A673 (cell line): ENCODE measurements around the gene TNS1. TPM values are rescaled to one million over a fixed set of nuclear protein-coding genes. Genes with fewer than 3 reads are reported as not detected.

ENCODE experiments used
- BruUV-seq: library from RNA; stranded (reverse); fragments of 400-500 nt; replicated peaks from 2 replicates; lab custom pipeline; 2021; lab: Mats Ljungman, UMichigan
- CTCF ChIA-PET: fragments of 300-600 bp; sonication (Branson Sonifier 250); formaldehyde crosslinking; loops from one replicate; lab custom pipeline; 2022; ENCODE audit warnings: antibody characterized with exemption; lab: Charles Lee
- POLR2A ChIA-PET: fragments of 300-600 bp; sonication (Branson Sonifier 250); formaldehyde crosslinking; loops from one replicate; lab custom pipeline; 2022; ENCODE audit warnings: antibody characterized with exemption; ENCODE audit not compliant: low non-redundant PET; lab: Charles Lee
- DNase-seq: peaks from one replicate; pipeline ENCODE4 v3.0.0-alpha.2; 2015; ENCODE audit warnings: low spot score
- H3K27ac ChIP-seq: fragments of 200-600 bp; sonication (generic); 2 replicates; pipeline ENCODE4 v1.5.1; 2016; ENCODE audit warnings: mixed run types, low read depth, mild to moderate bottlenecking, mixed read lengths, antibody characterized with exemption, low read length; ENCODE audit not compliant: poor library complexity, severe bottlenecking
- H3K27me3 ChIP-seq: fragments of 200-600 bp; sonication (generic); replicated peaks from 2 replicates; pipeline ENCODE4 v1.6.1; 2017; ENCODE audit warnings: mixed run types, low read depth, mild to moderate bottlenecking, mixed read lengths, antibody characterized with exemption, low read length; ENCODE audit not compliant: insufficient read depth, poor library complexity
- H3K36me3 ChIP-seq: fragments of 200-600 bp; sonication (generic); 2 replicates; pipeline ENCODE4 v1.6.1; 2016; ENCODE audit warnings: mixed run types, mild to moderate bottlenecking, mixed read lengths, antibody characterized with exemption, low read length; ENCODE audit not compliant: insufficient read depth, poor library complexity, severe bottlenecking
- H3K4me1 ChIP-seq: fragments of 200-600 bp; sonication (generic); 2 replicates; pipeline ENCODE4 v1.6.1; 2017; ENCODE audit warnings: mixed run types, mild to moderate bottlenecking, mixed read lengths, antibody characterized with exemption, low read length; ENCODE audit not compliant: insufficient read depth, poor library complexity, severe bottlenecking
- H3K4me3 ChIP-seq: fragments of 200-600 bp; sonication (generic); 2 replicates; pipeline ENCODE4 v1.5.1; 2016; ENCODE audit warnings: low read depth, mixed run types, mild to moderate bottlenecking, mixed read lengths, low read length; ENCODE audit not compliant: poor library complexity, severe bottlenecking
- H3K9me3 ChIP-seq: fragments of 200-600 bp; sonication (generic); 2 replicates; pipeline ENCODE4 v1.6.1; 2016; ENCODE audit warnings: mixed run types, low read depth, mild to moderate bottlenecking, mixed read lengths, antibody characterized with exemption, low read length; ENCODE audit not compliant: poor library complexity, severe bottlenecking
- EZH2 ChIP-seq: fragments of 200-600 bp; sonication (generic); IDR thresholded peaks from 2 replicates; pipeline ENCODE4 v1.6.1; 2017; ENCODE audit warnings: borderline replicate concordance, low read depth, mild to moderate bottlenecking, mixed read lengths, antibody characterized with exemption, low read length; ENCODE audit not compliant: poor library complexity, severe bottlenecking
- intact Hi-C: fragments of 100-400 bp; cut with micrococcal nuclease; formaldehyde crosslinking; loops from one replicate; pipeline ENCODE4 v1.10.0; 2022; ENCODE audit not compliant: unreplicated experiment
- total RNA-seq: library from RNA; stranded (reverse); gene quantifications from 2 replicates; pipeline ENCODE4 v1.2.3, GENCODE V29; 2021
- TF ChIP-seq, protein P1 (sequence below): fragments of 300-800, 200-600 bp; sonication (generic); conservative IDR thresholded peaks from 2 replicates; pipeline ENCODE4 v1.5.1; 2017; ENCODE audit warnings: low read depth, mild to moderate bottlenecking, antibody characterized with exemption, low read length, moderate library complexity, mixed read lengths

Gene TNS1
- total RNA-seq, 1 experiment from 2014 or later: 99.6 TPM

DNA sequence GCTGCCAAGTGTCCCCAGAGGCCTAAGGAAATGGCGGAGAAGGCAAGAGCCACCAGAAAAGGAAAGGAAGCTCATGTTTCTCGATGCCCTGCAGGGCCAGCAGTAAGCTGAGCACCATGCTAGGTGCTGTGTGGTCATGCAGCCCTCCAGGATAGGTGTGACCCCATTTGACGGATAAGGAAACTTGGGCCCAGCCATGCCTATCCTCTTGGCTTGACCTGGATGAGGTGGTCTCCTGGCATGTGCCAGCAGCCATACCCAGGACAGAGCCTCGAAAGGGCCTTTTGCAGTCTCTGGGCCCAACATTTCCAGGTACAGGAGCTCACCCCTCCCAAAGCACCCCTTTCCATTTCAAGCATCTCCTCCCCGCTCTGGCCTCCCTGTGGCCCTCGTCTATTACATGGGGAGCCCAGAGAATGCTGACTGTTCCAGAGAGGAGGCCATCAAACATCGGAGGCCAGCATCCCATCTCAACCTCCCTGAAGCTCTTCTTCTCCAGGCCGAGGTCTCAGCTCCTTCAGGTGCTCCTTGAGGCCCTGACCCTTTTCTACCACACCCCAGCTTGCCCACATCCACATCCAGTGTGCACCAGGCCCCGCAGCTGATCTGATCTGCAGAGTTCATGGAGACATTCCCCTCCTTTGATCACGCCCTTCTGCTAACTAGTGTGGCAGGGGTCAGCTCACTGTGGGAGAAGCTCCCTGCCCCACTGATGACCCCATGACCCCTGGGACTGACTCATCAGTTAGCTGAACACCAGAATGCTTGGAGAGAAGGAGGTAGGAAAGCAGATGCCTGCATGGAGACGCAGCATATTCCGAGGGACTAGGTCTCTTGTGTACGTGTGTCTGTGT lies 208.4 kb downstream of the TNS1 start:
- no peak for DNase-seq
- ChIA-PET CTCF (no interaction called here), POLR2A (no interaction called here)
- Histone ChIP-seq H3K36me3 (no peaks in the 10 kb centered on the region), H3K4me1 (no peaks in the 10 kb centered on the region), H3K4me3 (no peak overlapping the region), H3K27ac (no peak overlapping the region), H3K27me3 (no peaks in the 10 kb centered on the region), H3K9me3 (no peaks in the 10 kb centered on the region)
- BruUV-seq: no TSS peak
- intact Hi-C loops: no loop called here
- TF ChIP-seq, protein P1, sequence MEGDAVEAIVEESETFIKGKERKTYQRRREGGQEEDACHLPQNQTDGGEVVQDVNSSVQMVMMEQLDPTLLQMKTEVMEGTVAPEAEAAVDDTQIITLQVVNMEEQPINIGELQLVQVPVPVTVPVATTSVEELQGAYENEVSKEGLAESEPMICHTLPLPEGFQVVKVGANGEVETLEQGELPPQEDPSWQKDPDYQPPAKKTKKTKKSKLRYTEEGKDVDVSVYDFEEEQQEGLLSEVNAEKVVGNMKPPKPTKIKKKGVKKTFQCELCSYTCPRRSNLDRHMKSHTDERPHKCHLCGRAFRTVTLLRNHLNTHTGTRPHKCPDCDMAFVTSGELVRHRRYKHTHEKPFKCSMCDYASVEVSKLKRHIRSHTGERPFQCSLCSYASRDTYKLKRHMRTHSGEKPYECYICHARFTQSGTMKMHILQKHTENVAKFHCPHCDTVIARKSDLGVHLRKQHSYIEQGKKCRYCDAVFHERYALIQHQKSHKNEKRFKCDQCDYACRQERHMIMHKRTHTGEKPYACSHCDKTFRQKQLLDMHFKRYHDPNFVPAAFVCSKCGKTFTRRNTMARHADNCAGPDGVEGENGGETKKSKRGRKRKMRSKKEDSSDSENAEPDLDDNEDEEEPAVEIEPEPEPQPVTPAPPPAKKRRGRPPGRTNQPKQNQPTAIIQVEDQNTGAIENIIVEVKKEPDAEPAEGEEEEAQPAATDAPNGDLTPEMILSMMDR: no peak
- TF ChIP-seq EZH2: no peak

DNA sequence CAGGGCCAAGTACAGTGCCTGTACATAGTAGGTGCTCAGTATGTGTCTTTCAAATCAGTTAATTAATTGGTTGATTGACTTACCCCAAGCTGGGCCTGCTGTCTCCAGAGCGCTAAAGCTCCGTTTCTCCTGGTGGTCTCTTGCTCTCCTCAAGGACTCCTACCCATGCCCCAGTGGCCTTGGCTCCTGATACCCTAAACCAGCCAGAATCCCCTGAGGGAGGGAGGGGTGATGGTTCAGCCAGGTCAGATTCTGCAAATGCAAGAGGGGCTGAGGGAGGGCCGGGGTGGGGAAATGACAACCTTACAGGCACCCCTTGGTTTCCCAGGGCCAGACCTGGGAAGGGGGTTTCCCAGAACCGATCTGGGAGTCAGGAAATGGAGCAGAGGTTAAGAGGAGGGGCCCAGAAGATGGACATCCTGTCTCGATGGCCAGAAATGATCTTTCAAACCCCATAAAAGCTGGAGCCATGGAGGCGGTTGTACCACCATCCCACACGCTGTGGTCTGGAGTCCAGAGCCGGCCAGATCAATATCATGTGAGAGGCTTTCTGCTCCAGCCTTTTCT lies 209.1 kb downstream of the TNS1 start:
- Histone ChIP-seq H3K4me3 (no peak overlapping the region), H3K4me1 (no peaks in the 10 kb centered on the region), H3K27me3 (no peaks in the 10 kb centered on the region), H3K36me3 (no peaks in the 10 kb centered on the region), H3K27ac (no peak overlapping the region), H3K9me3 (no peaks in the 10 kb centered on the region)
- ChIA-PET POLR2A (no interaction called here), CTCF (no interaction called here)
- intact Hi-C loops: no loop called here
- no peak for DNase-seq
- TF ChIP-seq, protein P1: no peak
- TF ChIP-seq EZH2: no peak
- no TSS peak for BruUV-seq

DNA sequence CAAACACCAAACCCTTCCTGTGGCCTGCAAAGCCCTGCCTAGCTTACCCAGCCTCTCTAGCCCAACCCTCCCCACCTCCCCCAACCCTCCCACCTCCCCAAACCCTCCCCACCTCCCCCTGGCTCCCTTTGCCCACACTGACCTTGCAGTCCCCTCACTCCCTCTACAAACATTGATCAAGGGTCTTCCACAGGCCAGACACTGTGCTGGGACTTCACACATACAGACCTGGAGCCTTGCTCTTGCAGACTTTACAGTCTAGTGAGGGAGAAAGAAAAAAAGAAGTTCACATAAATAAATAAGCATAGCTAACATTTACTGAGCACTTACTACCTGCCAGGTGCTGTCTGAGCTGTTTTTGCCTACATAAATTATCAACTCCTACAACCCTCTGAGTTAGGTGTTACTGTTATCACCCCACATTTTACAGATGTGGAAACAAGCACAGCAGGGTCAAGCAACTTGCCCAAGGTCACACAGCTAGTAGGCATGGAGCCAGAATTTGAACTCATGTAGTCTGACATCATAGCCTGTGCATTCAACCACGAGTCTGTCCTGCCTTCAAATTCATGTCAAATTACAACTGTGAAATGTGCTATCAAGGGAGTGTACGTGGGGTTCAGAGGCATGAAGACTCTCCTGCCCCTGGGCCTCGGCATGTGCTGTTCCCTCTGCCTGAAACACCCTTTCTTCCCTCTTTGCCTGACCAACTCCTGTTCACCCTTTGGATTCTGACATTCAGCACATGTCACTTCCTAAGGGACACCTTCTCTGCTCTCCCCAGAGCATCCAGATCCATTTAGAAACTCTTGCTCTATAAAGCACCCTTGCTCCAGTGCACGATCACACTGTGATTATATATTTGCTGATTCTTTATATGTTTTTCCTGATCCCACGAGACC lies 209.9 kb downstream of the TNS1 start:
- Histone ChIP-seq H3K9me3 (no peaks in the 10 kb centered on the region), H3K27ac (no peak overlapping the region), H3K36me3 (no peaks in the 10 kb centered on the region), H3K4me3 (no peak overlapping the region), H3K27me3 (no peaks in the 10 kb centered on the region), H3K4me1 (no peaks in the 10 kb centered on the region)
- BruUV-seq: no TSS peak
- ChIA-PET POLR2A (no interaction called here), CTCF (no interaction called here)
- intact Hi-C loops: no loop called here
- TF ChIP-seq EZH2: no peak
- TF ChIP-seq, protein P1: no peak
- DNase-seq: no peak
